Stimulated activated CD8-positive, alpha-beta memory T cell treated with anti-CD3 and anti-CD28 coated beads, Interleukin-12 subunit alpha, Interleukin-12 subunit beta, amount 100 ng/mL, for 4 hours (primary cell): ENCODE results near the gene LYPLA2.
A peak's percentile ranks its signal among the peaks of the same experiment; 100 is the strongest.
"Not testable (repeated sequence)": the region's sequence is repeated elsewhere in the genome, so short reads cannot be mapped to it uniquely, and the experiment has no call there.

Source experiments
- DNase-seq: peaks from one replicate; pipeline ENCODE4 v3.0.0-alpha.2; 2020; ENCODE audit warnings: low read depth

The LYPLA2 gene

DNA sequence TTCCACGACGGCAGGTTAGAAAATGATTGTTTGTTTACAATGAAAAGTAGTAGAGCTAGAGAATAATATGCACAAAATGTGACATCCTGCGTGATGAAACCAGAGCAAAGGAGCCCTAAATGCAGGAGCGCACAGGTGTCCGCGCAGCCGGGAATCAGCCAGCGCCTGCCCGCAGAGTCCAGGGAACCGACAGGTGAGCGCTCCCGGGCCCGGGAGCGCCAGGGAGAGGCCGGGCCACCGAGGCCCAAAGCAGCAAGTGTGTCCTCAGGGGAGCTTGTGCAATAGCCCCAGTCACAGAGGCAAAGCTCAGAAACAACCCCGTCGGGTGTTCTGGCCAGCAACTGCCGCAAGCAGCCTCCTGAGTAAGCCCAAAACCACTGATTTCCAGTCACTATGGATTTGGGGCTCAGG lies 10.4 kb downstream of the LYPLA2 start:
- no peak for DNase-seq

DNA sequence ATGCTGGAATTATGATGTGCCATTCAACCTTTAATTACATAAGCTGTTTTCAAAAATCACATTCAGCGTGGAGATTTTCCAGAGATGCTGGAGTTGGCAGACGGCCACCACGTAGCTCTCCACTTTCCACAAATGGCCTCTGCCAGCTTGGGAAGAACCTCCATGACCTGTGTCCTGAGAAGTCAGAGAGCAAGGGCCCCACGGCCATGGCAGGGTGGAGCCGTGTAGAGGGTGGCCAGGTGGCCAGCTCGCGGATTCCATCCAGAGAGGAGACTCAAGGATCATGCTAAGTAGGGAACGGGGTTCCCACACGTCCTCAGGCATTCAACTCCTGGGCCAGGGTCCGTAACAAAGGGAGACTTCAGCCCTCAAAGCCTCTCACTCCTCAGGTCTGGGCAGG lies 10.9 kb downstream of the LYPLA2 start:
- DNase-seq: no peak

DNA sequence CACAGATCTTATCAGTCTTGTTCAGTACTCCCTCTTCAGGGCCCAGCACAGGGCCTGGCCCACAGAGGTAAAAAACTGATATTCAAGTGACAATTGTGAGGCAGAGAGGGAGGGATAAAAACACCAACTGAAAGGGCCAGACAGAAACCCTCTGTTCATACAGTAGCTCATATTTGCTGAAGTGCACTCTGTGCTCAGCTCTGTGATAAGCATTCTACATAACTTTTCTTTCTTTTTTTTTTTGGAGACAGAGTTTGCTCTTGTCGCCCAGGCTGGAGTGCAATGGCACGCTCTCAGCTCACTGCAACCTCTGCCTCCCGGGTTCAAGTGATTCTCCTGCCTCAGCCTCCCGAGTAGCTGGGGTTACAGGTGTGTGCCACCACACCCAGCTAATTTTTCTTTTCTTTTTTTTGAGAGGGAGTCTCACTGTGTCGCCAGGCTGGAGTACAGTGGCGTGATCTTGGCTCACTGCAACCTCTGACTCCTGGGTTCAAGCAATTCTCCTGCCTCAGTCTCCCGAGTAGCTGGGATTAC lies 11.9 kb downstream of the LYPLA2 start:
- DNase-seq: not testable (repeated sequence)

DNA sequence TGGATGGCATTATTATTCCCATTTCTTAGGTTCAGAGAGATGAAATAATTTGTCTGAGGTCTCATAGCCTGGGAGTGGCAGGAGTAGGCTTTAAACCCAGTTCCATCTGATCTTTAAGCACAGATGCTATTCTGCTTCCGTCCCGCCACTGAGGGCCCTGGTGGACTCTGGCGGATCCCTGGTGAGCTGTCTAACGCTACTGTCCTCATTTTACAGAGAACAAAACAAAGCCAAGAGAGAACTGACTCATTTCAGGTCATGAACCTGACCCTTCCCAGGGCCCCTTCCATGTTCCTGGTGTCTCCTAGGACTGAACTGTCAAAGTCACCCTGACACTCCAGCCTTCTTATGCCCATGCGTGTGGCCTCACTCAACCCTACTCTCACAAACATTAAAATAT lies 12.7 kb downstream of the LYPLA2 start:
- DNase-seq: no peak

DNA sequence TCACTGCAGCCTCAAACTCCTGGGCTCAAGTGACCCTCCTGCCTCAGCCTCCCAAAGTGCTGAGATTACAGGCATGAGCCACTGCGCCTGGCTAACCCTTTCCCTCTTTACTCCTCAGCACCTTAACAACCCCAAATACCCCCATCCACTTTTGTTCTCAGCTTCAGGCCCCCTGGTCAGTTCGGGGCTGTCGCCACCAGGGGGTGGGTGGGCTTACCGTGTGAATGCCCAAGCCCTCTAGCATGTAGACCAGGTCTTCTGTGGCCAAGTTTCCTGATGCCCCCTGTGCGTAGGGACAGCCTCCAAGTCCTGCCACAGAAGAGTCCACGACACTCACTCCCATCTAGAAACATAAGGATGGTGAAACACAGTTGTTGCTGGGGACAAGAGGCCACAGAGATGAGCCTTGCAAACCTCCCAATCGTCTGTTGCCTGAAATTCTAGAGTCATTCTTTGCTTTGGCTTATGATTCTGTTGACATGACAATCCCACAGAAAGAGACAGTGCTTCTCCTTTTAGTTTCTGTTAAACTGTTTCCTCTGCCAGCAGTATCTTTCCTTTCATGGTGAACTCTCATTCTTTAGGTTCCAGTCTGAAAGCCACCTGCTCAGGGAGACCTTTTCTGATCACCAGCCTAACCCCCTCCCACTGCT lies 13.4 kb downstream of the LYPLA2 start:
- DNase-seq: no peak

DNA sequence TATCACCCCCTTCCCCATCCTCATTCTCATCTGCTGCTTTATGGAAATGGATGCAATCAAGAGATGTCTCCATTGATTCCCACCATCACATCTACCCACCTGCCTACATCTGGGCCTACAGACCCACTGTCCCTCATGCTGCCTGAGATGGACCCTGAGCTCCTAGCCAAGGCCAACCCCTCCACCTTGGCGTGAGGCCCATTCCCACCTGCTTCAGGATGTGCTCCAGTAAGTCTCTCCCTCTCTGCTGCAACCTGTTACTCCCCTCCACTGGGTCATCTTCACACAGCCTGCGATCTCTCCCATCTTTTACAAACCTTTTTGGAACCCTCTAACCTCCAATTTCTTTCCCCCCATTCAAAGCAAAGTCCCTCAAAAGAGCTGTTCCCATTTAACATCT lies 14.1 kb downstream of the LYPLA2 start:
- no peak for DNase-seq

DNA sequence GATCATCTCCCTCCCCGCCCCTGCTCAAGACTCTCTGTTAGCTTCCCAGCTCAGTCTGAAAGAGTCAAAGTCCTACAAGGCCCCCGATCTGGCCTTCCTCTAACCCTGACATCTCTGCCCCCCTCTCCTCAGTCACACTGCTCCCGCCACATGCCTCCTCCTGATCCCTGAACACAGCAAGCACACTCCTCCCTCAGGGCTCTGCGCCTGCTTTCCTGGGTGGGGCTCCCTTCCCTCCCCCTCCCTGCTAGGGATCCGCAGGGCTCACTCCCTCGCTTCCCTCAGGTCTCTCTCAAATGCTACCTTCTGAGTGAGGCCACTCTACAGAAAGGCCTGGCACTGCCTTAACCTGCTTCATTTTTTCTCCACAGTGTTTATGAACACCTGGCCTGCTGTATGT lies 15.3 kb downstream of the LYPLA2 start:
- DNase-seq: no peak

DNA sequence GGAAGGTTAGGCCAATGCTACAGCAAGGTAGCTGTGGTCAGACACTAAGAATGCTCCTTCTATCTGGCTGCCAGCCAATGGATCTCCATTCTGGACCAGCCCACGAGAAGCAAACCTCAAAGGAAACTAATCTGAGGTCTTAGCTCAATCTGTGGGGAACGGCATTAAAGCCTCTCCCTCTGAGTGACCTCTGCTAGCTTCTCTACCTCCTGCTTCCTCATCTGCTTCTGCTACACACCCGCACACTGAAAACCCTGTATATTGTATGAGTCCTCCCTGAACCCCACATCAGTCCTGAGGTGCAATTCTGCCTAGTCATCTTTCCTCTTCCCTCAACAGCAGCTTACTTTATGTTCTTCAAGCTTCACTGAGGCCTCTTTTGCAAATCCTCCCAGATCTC lies 16.5 kb downstream of the LYPLA2 start:
- DNase-seq: no peak

DNA sequence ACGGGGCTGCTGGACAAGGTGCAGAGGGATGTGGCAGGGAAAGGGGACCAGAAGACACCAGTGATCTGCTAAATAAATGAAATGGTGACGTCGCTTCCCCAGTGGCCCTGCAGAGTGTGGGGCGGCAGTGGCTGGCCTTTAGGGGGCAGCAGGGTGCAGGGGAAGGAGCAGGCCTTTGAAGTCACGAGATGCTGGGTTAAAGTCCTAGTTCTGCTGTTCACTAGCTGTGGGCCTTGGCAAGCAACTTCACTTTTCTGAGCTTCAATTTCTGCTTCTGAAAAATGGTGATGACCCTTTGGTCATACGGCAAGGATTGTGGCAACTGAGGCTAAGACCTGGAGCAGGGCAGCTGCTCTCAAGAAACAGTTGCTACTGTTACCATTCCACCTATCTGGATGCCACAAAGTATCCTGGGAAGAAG lies 18.8 kb downstream of the LYPLA2 start:
- peak; percentile 59 for DNase-seq

DNA sequence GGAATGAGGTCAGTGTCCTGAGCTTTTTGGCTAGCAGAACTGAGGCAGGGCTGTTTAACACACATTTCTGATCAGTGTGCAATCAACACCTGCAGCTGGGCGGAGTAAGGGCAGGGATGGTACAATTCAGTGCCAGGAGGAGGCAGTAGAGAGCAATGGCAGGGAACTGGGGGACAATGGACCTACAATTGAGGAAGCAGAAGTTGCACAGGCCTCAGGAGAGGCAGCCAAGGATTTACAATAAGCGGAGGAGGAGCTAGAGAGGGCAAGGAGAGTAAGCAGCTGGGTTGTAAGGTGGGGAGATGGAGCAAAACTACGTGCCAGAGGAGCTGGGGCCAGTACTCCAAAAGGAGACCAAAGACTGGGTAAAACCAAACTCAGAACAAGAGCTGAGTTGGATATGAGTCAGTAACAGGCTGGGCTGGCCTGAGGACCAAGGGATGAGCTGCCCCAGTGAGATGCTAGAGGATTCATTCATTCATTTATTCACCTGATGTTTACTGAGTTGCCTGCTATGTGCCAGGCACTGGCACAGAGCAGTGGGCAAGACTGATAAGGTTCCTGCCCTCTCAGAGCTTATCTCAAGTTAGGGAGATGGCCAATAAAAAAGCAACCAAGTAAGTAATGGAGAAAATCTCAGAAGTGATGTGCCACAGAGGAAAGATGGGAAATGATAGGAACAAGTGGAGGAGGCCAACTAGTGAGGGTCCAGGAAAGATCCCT lies 20.0 kb downstream of the LYPLA2 start:
- no peak for DNase-seq

DNA sequence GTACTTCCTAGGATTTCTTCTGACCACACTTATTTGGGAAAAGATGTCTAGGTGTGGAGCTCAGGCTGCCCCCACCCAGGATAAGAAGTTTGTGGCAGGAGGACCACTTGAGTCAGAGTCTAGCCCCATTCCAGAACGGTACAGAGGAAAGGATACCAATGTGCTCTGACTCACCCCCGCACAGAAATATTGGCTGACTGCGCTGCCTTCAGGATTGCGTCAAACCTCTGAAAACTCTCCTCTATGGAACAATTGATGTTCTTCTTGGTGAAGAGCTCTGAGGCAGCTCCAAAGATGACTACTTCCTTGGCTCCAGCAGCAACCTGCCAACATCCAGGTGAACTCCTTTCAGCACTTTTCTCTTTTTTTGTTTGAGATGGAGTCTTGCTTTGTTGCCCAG lies 23.1 kb downstream of the LYPLA2 start:
- no peak for DNase-seq

DNA sequence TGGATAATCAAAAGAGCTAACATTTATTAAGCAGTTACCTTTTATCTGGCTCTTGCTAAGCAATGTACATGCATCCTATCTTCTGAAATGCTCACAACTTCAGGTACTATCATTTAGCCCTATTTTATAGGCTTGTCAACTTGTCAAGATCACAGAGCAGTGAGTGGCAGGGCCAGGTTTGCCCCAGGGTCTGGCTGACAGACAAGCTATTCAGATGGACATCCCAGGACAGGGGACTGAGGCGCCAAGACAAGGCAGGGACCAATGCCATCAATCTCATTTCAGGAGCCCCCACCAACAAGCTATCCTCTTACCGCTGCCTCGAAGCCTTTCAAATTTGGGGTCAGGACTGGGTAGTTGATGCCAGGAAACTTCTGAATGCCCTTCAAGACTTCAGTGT lies 25.4 kb downstream of the LYPLA2 start:
- DNase-seq: no peak

DNA sequence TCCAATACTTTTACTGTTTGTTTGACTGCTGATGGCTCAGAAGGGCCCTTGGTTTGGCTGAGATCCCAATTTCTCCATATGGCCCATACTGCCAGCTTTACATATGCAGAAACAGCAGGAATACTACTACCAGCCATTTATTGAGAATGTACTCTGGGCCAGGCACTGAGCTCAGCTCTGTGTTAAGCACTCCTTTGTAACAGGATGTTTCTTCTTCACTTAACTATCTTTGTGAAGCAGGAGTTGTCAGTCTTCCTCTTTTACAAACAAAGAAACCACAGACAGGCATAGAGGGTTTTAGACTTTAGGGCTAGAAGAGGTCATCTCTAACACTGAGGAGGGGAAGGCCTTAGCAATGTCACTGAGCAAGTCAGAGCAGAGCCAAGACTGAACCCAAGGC lies 26.0 kb downstream of the LYPLA2 start:
- DNase-seq: no peak

DNA sequence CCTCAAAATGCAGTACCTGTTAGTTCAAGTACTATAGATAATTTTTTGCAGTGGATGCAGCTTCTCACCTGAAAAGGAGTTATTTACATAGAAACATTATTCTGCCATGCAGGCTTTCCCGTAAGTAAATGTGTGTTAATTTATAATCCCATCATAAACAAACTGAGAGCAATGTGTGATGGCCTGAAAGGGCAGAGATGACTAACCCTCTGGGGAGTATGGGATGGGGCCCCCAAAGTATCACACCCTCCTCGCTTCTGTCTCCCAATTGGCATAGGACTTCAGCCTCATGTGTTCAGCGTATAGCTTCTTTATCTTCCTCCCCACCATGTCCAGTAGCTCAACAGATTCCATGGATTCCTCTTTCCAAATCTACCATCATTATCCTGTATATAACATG lies 26.7 kb downstream of the LYPLA2 start:
- DNase-seq: no peak

DNA sequence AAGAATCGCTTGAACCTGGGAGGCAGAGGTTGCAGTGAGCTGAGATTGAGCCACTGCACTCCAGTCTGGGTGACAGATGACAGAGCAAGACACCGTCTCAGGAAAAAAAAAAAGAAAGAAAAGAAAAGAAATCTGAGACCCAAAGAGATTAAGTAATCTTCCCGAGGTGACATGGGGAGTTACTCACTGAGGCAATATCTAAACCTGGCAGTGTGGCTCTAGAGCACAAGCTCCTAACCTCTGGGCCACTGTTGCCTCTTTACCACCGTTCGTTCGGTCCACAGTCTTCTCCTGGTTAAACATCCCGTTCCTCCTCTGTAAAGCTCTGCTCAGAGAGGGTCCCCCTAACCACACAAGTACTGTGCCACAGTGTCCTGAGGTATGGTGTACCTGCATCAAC lies 32.8 kb downstream of the LYPLA2 start:
- DNase-seq: no peak

DNA sequence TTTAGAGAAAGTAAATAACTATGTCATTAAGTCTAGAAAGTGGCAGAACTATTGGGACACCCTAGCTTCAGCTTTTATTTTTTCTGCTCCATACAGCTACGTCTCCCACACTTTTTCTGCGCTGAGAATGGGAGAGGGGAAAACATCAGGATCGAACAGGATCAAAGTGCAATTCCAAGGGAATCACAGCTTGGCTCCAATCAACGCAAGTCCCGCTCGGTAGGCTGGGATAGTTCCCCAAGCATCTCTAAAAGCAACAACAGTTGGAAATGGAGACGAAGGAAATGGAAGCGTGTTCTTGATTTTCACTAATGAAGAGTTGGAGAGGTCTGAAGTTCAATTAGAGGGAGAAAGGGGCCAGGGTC lies 33.7 kb downstream of the LYPLA2 start:
- no peak for DNase-seq

DNA sequence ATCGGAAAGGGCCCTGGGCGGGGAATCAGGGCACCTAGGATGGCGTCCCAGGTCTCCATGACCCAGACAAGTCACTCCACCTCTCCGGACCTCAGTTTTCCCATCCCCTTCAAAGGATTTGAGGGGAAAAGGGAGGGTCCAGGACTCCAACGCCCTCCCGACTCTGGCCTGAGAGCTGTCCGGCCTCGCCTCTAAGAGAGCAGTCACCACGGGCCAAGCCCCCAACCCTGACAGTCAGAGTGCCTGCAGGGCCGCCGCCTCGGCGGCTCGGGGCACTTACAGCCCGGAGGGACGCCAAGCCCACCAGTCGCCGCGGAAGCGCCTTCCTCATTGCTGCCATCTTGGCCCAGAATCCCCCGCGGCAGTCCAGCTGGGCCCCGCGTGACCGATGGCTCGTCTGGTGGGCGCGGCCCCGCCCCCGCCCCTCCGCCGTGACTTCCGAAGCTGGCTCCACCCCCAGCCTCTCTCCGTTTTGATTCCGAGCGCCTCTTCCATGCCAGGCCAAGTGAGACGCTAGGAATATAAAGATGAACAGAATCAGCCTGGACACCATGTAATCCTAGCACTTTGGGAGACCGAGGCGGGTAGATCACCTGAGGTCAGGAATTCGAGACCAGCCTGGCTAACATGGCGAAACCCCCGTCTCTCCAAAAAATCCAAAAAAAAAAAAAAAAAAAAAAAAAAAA lies 34.3 kb downstream of the LYPLA2 start, which contains the start of gene HMGCL:
Gene HMGCL (minus strand): TSS at position 354 of the 686 bp plus-strand sequence. CDS start 14 bp downstream, at position 340.
- peak; percentile 81 for DNase-seq

DNA sequence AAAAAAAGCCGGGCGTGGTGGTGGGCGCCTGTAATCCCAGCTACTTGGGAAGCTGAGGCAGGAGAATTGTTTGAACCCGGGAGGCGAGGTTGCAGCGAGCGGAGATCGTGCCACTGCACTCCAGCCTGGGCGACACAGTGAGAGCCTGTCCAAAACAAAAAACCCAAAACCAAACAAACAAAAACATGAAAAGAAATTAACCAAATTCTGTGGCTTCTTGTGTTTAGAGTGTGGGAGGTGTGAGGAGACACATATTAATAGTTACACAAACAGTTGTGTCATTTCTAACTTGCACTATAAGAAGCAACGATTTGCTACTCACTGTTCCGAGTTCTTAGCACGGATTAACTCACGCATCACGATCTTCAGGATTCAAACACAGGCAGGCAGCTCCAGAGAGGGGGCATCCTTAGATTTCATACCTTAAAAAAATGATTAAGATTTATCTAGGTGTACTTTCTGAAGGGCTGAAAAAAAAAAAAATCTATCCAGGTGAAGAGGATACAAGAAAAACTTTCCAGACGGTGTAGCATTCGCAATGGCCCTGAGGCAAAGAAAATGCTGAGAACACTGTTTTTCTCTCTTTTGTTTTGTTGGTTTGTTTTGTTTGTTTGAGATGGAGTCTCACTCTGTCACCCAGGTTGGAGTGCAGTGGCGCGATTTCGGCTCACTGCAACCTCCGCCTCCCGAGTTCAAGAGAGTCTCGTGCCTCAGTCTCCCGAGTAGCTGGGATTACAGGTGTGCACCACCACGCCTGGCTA lies 35.0 kb downstream of the LYPLA2 start:
- no peak for DNase-seq

DNA sequence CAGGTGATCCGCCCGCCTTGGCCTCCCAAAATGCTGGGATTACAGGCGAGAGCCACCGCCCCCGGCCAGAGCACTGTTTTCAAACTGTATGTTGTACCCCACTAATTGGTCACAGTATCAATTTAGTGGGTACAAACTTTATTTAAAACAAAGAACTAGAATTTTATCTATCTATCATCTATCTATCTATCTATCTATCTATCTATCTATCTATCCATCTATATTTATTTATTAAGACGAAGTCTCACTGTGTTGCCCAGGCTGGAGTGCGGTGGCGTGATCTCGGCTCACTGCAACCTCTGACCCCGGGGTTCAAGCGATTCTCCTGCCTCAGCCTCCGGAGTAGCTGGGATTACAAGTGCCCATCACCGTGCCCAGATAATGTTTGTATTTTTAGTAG lies 35.6 kb downstream of the LYPLA2 start:
- DNase-seq: not testable (repeated sequence)

DNA sequence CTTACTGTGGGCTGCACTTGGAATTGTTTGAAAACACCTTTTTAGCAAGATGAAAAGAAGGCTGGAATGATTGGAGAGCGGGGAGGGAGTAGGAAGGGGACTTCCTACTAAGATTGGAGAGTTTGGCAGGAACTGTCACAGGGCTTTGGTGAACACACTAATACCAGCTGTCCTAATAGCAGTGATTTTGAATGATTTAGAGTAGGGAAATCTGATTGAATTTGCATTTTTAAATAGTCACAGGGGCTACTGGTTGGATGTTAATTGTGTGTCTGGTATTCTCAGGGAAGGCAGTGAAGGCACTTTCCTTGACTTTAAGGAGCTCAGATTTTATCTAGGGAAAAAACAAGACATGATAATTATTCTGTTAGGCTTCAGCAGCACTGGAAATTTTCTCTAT lies 36.8 kb downstream of the LYPLA2 start:
- DNase-seq: no peak

DNA sequence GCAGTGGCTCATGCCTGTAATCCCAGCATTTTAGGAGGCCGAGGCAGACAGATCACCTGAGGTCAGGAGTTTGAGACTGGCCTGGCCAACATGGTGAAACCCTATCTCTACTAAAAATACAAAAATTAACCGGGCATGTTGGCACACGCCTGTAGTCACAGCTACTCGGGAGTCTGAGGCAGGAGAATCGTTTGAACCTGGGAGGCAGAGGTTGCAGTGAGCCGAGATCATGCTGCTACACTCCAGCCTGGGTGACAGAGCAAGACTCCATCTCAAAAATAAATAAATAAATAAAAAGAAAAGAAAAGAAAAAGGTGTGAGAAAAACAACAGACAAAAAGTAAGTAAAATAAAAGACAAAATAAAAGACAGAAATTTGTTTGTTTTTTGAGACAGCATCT lies 43.2 kb downstream of the LYPLA2 start:
- not testable (repeated sequence) for DNase-seq

DNA sequence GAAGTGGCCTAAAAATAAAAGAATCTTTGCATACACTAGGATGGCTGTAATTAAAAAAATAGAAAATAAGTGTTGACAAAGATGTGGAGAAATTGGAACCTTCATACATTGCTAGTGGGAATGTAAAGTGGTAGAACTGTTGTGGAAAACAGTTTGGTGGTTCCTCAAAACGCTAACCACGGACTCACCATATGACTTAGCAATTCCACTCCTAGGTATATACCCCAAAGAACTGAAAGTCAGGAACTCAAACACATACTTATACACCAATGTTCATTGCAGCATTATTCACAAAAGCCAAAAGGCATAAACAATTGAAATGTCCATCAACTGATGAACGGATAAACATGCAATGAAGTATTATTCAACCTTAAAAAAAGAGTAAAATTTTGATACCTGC lies 45.1 kb downstream of the LYPLA2 start:
- DNase-seq: no peak
